DMS53 treated with DMSO at 0.1 percent for 48 hours (cell line): ENCODE data around the gene SENP8.

Source experiments
- DNase-seq: peaks from one replicate; lab custom pipeline; 2025; ENCODE audit not compliant: unreplicated experiment; lab: John Stamatoyannopoulos, UW

SENP8 gene

DNA sequence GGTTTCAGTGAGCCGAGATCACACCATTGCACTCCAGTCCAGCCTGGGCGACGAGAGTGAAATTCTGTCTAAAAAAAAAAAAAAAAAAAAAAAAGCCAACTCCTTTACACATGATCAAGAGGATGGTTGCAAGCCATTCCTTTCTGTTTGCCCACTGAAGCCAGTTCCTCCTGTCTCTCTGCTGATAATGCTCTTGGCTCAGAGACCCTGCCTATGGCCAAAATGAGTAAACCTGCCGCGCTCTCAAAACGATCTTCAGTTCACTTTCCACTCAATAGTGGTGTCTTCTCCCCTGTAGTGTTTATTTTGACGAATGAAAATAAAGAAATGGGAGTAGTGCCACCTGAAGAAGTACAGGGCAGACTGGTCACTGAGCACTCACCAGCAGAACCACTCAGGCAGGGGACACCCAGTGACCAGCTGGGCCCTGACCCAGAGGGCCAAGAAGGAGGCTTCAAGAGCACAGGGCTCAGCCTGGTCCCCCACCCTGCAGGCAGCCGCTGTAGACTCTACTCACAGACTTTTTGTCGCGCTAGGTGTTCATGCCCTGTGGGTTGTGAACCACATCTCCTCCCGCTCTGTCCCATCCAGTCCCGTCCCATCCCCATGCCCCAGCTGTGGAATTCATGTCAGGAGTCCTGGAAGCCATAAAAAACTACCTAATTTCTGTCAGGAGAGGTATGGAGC is 55.8 kb downstream of the SENP8 start:
- no peak for DNase-seq

DNA sequence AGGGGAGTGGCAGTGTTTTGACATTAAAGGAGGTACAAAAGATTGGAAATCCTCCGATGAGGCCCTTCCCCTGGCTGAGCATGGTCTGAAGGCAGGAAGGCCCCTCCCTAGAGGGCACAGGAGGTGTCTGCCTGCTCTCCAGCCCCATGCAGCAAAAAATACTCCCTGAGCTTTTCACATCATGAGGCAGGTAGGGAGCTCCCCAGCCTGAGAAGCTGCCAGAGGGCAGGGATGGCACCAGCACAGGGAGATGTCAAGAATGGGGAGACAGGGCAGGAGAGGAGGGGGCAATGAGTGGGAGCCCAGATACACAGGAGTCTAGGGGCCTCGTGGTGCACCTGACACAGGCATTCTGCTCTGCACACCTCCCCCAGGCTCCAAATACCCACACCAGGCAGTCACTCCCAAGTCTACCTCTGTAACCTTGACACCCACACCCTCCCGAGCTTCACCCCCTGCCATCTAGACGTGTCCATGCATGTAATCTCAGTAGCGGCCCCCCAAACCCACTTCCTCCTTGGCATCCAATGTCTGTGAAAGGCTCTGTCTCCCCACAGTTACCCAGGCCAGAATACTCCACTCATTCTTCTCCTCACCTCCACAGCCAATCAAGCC is 56.5 kb downstream of the SENP8 start:
- DNase-seq, result no peak

DNA sequence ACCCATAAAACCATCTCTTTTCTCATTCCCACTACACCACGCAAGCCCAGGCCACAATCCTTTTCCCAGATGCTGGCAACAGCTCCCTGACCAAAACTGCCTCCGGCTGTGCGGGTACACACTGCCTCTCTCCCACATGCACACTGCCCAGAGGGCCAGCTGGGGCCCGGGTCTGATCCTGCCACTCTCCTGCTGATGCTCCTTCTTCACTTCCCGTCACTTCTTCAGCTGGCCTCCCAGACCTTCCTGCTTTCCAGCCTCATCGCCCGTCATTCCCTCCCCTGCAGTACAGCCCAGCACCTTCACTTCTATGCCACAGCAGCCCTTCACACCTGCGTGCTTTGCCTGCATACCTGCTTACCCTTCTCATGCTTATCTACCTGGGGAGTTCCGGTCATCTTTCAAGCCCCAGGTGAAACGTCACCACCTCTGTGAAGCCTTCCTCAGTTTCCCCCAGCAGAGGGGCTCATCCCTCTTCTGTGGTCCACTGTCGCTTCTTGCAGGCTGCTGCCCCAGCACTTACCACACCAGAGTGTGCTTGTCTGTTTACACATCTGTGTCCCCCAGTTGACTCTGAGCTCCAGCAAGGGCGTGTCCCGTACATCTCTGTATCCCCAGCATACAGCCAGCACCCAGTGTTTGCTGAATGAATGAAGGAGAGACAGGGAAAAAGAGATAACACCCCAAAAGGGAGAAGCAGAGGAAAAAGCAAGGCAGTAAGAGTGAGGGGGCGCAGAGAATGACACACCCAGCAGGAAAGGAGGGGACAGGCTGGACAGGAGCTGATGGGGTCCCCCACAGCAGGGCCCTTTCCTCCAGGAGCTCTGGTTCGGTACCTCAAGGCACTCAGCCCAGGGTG is 57.2 kb downstream of the SENP8 start:
- DNase-seq, result no peak

- DNase-seq, result no peak
Measured at GRCh38 chr15:72176159-72176558, 58.0 kb downstream of the SENP8 start.

- DNase-seq, result no peak
Measured at GRCh38 chr15:72176743-72177142, 58.5 kb downstream of the SENP8 start.

DNA sequence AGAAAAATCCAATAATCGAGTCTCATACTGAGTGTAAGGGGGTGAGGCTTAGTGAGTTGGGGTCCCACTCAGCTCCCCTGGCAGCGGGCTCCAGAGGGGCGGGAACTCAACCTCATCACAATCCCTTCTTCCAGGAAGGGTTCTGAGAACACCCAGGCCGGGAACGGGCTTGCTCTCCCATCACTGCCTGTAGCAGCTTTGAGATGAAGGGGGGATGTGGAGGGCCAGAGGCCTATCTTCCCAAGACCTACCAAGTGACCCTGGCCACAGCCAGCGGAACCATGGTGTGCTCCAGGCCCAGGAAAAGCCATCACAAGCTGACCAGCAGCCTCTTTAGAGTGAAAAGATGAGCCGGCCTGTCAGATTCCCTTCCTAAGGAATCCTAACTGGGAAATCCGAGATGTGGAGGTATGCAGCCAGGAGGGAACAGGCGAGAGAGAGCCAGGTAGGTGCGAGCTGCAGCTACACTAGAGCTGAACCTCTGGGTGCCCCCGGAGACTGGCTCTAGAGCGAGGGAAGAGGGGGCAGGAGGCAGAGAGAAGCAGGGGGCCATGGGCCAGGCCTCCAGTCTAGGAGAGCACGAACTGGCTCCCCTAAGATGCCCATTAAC is 60.9 kb downstream of the SENP8 start:
- no peak for DNase-seq

GRCh38 chr15:72179950-72180581 is 61.9 kb downstream of the SENP8 start:
- no peak for DNase-seq

GRCh38 chr15:72180761-72181324 is 62.6 kb downstream of the SENP8 start:
- no peak for DNase-seq

GRCh38 chr15:72182244-72182643 is 64.0 kb downstream of the SENP8 start:
- no peak for DNase-seq

GRCh38 chr15:72182673-72183072 is 64.5 kb downstream of the SENP8 start:
- DNase-seq, result no peak

DNA sequence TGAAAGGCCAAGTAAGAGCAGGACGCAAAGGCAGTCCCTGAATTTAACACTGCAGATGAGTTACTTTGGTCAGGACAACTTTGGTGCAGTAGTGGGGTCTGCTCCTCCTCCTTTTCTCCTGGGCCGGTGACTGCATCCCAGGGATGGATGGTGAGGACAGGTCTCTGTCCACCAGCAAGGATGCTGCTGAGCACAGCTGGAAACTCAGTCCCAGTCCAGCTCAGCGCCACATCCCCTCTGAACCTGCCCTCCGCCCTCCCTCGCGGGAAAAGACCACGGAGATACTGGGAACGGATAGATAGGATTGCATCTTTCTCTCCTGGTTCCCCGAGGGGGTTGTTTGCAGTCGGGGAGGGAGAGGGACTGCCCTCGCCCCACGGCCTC is 65.6 kb downstream of the SENP8 start:
- no peak for DNase-seq

- no peak for DNase-seq
Measured at GRCh38 chr15:72184165-72184811, 66.1 kb downstream of the SENP8 start.

GRCh38 chr15:72189250-72189902 is 71.2 kb downstream of the SENP8 start:
- DNase-seq, result no peak

GRCh38 chr15:72192416-72192815 is 74.2 kb downstream of the SENP8 start:
- DNase-seq, result no peak
